ENCODE results near the gene ARSJ.

The ARSJ gene

DNA sequence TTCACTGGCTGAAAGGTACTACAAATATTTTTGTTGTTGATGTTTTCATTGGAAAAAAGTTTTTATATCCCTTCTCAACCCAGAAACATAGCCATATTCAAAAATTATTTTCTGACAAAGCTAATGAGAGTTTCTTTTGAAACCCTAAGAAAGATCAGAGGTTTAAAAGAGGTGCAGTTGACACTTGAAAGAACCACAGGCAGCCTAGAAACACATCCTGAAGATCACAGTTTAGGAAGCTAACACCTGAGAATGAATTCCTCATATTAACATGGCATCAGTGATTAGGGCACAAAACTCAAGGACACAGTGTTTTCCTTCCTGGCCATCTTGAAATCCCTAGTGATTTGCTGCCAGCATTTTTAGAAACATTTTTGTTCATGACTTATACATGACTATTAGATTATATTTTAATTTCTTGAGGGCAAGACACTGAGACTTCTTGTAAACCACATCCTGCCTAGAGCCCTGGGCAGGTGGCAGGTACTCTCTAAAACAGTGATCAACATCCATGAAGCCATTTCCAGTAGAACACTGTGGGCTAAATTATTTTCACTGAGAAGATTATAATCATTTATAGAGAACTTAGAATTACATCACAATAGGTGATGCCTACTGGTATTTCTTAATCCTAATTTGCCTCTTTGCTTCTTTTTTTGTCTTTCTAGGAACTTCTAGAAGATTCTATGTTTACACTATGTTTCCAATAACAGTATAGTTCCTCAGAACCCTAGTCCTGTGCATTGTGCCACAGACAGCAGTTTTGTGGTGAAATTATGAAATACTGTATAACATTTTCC is 80.0 kb downstream of the ARSJ start:
- no peak for DNase-seq (ENCODE audit: low spot score)

DNA sequence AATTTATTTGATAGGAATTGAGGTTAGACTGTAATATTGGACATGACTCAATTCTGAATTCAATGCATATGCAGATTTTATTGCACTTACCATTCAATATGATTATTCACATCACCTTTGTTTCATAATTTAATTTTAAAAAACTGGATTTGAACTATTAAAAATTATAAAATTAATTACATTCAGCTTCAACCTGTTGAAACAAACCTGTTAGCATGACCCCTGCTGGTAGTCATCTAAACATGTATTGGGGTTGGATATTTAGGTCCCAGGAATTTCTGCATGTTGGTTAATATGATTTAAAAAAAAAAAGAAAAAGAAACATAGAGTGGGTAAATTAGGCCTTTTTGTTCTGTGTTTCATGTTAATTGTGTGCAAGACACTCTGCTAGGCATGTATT is 85.9 kb downstream of the ARSJ start:
- DNase-seq (ENCODE audit: low spot score), result no peak

DNA sequence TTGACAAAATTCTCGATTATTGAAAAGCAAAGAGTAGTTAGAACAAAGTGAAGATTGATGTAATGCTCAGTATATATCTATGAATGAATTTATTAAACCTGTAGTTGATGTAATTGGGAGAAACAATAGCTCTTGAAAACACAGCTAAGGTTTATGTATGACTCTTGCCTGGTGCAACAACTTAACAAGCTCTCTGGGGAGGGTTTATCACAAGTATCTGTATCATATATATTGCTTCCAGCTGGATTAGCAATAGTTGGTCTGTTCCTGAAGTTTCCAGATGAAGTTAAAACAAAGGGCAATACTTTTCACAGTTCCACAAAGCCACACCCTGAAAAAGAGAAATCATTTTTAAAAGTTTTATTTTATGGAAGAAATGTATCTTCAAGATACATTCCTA is 91.4 kb downstream of the ARSJ start:
- DNase-seq (ENCODE audit: low spot score), result no peak

DNA sequence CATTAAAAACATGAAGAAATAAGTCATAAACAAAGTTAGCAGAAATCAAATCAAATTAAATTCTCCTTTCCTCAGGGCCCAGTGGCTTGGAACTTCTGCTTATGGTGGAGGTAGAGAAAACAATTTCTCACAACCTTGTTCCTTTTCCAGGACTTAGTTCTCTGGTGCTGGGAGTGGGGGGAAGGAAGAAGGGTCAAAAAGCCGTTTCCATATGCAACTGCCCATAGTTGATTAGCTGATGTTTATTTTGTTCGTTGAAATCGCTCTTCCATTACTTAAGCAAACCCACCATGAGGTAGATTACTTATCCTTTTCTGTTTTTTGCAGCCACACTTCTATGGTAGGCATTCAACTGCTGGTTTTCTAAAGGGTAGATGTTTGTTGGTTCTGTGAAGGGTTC is 94.2 kb downstream of the ARSJ start:
- no peak for DNase-seq (ENCODE audit: low spot score)

DNA sequence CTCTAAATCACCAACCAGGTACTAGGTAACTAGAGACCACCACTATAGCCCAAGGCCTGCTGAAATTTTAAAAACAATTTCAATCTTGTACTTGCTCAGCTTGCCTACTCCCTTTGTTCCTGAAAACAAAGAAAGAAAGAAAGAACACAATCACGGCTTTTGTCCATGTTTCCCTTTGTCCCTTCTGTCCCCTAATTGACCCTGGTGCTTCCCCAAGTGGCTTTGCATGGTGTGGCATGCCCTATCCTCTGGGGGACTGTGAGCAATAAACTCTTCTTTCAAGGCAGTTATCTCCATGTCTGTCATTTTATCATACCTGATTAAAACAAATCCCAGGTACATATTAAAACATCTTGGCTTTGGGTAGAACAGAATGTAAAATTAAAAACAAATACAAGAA is 94.8 kb downstream of the ARSJ start:
- DNase-seq (ENCODE audit: low spot score), result no peak

DNA sequence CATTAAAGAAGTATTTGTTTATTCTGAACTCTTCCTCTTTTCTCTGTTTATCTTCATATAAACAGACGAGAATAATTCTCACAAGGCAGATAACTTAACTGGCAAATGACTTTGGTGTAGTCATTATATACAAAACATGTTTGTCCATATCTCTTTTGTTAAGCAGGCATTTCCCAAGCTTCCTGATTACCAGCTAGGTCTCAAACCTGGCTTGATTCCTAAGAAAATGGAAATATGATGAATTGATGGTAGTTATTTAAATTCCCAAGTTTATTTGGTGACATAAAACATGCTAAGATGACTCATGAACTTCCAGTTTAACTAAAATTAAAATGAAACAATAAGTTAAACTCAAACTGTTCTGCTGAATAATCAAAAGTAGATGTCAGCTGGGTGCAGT is 96.8 kb downstream of the ARSJ start:
- DNase-seq (ENCODE audit: low spot score), result no peak

DNA sequence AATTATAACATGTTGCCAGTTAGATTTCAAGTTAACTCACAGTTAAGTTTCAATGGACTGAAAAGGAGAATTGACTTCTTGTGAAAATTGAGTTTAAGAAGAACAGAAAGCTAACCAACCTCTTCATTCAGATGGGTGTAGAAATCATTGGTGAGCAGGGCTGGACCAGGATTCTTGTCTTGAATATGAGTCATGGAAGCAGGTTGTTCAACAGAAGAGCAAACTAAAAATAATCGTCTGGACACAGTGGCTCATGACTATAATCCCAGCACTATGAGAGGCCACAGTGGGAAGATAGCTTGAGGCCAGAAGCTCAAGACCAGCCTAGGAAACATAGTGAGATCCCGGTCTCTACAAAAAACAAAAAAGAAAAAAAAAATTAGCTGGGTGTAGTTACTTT is 98.2 kb downstream of the ARSJ start:
- DNase-seq (ENCODE audit: low spot score), result no peak

DNA sequence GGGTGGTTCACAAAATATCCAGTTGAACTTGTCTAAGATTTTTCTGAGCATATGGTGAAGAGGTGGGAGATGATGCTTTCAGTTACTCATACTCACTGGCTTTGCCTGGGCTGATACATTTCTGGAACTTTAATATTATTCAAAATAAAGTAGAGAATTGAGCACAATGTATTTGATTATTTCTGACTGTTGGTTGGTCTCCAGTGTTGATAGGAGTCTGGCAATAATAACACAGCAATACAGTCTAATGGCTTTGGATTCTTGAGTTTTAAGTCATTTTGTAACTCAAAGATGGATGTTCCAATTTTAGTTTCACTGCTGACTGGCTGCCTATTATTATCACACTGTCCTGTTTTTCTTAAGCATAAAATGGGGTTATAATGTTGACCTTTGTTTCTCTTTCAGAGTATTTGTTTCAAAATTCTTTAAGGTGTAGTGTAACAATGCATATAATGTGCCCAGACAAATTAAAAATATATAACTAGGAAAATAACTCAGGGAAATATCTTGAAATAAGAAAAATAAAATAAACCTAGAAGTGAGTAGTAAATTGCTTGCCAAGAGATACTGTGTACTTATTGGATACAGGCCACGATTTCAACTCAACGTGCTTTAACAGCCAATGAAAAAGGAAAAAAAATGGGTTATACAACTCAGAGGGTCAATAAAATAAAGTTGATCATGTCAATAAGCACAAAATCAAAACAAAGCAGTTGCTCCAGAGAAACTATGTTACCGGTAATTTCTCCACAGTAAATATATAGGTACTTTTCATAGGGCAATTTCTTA is 99.0 kb downstream of the ARSJ start:
- no peak for DNase-seq (ENCODE audit: low spot score)

DNA sequence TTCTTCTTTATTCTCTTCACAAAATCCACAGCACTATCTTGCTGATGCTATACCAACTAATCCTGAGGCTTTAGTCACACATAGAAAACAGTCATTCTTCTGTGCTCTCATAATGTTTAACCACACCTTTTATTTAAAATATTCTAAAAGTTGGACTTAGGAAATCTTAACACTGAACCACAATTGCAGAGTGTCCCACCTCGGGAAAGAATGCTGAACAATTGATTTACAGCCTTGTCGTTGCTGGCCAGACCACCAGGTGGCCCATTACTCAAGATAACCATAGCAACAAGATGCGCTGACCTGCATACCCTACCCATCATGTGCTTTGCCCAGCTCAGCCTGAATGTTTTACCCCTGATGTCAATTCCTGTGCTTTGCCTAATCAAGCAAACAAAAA is 100.8 kb downstream of the ARSJ start:
- DNase-seq (ENCODE audit: low spot score), result no peak

DNA sequence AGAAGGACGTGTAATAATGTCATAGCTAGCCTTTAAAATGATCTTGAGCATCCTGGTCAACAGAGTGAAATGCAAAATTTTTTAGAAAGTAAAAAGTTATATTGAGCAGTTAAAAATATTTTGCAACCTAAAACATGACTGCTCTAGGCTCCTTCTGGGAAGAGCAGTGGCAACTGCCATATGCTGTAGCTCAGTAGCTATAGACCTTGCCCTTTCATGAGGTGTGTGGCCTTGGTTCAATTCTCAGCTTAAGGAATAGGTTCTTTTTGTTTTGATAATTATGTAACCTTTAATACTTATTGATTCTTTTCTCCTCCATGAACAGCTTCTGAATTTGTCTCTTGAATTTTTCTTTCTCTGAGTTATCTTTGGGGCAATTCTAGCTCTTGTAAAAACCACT is 105.0 kb downstream of the ARSJ start:
- no peak for DNase-seq (ENCODE audit: low spot score)

DNA sequence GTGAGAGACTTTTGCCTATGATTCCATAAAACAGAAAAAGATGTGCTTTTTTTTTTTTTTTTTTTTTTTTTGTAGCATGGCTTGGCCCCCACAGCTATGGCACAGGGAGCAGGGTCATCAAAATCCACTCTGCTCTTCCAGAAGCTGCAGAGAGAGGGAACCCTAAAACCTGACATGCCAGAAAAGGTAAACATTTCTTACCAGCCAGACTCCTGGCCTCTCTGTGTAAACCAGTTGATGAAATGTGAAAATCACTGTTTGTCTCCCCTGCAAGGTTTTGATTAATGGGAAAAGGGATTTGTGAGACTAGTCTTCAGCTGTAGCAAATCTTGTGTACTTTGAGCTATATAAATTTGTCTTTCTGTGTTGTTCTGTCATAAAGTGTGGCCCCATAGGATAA is 105.9 kb downstream of the ARSJ start:
- DNase-seq (ENCODE audit: low spot score), result no peak

DNA sequence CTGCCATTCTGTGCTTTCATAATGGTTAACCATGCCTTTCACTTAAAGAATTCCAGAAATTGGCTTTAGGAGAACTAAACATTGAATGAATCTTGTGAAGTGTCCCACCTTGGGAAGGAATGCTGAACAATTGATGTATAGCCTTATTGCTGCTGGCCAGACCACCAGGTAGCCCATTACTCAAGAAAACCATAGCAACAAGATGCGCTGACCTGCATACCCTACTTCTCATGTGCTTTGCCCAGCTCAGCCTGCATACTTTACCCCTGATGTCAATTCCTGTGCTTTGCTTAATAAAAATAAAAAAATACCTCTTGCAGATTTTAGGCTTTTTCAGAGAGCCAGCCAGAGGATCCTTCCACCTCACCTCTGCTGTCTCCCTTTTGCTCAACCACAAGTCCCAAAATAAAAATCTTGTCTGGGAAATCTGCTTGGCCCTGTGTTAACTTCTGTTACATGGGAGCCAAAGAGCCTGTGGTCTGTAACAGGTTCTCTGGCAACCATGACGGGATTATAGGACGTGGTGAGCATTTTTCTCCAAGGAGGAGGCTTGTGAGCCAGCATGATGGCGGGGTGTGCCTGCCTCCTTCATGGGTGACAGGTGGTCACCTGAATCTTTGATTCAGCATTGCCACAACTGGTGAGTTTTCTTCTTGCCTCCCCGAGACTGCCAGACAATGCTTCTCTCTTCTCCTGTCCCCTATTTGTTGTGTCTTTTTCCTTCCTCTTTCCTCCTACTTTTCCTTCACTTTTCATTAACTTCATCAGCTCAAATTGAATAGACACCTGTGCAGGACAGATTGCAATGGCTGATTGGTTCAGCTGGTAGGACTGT is 106.8 kb downstream of the ARSJ start:
- no peak for DNase-seq (ENCODE audit: low spot score)

DNA sequence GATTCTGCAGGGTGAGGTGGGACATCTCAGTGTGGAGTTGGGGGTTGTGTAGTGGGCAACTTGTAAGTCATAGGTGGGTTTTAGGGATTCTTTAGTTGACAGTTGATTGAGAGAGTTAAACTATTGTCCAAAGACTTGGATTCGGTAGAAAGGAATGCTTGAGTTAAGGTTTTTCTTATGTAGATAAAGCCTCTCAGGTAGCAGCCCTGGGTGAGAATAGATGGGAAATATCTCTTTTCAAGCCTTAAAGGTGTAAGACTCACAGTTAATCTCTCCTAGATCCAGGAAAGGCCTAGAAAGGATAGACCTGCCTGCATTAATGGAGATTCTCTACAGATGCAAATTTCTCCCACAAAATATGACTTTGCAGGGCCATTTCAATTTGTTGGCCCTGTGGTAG is 108.4 kb downstream of the ARSJ start:
- no peak for DNase-seq (ENCODE audit: low spot score)

DNA sequence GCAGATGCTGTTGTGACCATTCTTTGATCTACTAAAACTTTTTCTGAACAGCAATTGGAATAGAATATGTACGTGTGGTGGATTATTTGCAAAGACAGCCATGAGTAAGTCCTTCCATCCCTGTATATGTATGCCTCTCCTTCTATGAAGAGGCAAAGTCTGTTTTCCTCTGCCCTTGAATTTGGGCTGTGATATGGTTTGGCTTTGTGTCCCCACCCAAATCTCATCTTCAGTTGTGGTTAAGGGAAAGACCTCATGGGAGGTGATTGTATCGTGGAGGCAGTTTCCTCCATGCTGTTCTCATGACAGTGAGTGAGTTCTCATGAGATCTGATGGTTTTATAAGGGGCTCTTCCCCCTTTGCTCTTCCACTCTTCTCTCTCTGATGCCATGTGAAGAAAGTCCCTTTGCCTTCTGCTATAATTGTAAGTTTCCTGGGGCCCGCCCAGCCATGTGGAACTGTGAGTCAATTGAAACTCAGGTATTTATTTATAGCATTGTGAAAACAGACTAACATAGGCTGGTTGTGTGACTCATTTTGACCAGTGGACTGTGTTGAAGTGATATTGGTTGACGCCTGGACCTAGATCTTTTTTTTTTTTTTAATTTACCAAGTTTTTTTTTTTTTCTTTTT is 109.6 kb downstream of the ARSJ start:
- DNase-seq (ENCODE audit: low spot score), result no peak

DNA sequence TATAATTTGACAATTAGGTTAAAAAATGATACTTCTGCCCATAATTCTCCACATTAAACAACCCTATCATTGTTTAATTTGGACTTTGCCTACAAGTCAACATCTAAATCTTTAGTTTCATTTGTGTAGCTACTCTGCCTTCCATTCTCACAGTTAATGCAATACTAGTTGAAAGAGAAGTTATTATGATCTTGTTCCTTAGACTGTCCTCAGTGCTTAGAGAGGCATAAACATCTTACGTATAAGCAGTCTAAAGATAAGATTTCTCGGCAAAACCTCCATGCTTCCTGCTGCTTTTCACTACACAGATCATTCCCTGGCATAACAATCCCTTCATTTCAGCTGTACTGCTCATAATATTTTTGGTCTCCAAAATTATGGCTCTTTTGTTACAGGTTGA is 112.8 kb downstream of the ARSJ start:
- no peak for DNase-seq (ENCODE audit: low spot score)

DNA sequence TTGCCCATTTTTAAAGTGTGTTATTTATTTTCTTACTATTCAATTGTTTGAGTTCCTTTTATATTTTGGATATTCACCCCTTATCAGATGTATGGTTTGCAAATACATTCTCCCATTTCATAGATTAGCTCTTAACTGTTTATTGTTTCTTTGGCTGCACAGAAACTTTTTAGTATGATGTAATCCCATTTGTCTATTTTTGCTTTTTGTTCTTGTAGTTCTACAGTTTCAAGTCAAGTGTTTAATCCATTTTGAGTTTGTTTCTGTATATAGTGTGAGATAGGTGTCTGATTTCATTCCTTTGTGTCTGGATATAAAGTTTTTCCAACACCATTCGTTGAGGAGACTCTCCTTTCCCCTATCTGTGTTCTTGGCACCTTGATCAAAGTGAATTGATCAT is 120.5 kb downstream of the ARSJ start:
- no peak for DNase-seq (ENCODE audit: low spot score)

DNA sequence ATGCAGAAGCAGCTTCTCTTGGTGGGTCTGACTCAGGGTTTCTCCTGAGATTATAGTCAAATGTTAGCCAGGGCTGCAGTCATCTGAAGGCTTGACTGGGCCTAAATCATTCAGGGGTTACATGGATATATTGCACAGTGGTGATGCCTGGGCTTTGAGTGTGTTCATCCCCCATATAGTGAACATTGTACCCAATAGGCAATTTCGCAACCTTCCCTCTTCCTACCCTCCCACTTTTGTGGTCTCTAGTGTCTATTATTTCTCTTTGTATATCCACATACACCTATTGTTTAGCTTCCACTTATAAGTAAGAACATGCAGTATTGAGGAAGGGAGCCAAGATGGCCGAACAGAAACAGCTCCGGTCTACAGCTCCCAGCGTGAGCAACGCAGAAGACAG is 127.6 kb downstream of the ARSJ start:
- no peak for DNase-seq (ENCODE audit: low spot score)
